ENCODE measurements around the gene BLID.

The BLID gene

DNA sequence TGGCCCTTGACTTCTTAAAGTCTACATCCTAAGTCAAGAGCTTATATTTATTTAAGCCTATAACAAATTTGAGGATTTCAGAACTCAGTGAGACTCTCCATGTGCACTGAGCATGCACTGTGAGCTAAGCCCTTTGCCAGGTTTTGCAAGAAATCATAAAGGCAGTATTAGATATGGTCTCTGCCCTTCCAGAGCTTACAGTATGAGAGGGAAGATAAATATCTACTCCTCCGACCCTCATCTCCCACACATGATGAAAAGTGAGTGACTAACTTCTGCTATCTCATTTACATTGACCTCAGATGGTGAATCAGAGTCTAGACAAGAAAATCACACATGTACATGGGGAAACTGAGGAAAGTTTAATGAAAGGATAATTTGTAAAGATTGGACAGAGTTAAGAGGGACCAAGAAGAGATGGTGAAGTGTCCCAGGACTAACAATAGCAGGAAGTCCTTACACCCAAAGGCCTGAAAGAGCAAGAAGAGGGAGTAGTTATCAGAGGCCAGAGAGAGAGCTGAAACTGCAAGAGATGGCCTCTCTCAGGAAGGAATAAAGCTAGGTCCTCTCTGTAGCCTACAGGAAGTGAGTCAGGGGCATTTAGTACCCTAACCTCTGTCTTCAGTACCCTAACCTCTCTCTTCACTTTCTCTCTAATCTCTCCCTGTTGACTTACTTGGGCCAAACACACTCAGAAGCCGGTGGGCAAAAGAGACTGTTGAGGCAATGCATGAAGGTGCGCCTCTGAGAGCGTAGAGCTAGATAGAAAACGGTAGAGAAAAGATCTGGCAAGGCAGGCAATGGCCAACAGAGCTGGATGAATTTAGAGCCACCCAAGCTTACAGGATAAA is 23.0 kb upstream of the BLID start:
- DNase-seq = no peak

GRCh38 chr11:122137078-122137793 is 21.2 kb upstream of the BLID start:
- no peak for DNase-seq

DNA sequence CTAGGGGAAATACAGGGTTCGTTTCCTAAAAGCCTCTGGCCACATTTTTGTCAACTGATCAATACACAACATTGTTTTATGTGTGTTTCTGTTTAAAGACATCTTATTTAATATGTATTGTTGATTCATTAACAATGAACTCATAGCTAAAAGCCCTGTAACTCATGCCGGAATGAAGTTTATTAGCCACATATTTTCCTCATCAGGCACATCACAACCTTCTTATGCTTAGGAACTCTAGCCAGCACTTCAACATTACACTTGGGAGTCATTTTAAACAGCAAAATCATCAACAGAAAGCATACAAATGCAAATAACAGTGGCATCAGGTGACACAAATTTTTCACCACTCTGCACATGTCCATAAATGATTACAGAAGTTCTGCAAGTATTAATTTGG is 15.1 kb upstream of the BLID start:
- DNase-seq = no peak

DNA sequence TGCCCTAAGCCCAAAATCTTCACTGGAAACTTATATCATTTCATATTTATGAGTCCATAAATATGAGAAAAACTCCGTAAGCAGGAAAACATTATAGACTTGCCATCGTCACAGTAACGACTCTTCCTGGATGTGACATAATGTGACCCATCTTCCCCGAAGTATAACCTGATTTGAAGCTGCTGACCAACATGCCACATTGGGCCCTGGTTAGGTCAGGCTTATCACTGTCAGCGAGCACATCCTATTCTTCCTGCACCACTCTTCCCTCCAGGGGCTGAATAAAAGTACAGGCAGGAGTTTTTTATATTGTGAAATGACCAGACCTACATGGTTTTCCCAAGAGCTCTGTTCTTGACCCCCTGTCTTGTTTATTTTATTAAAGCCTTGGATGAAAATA is 12.1 kb upstream of the BLID start:
- DNase-seq = no peak

DNA sequence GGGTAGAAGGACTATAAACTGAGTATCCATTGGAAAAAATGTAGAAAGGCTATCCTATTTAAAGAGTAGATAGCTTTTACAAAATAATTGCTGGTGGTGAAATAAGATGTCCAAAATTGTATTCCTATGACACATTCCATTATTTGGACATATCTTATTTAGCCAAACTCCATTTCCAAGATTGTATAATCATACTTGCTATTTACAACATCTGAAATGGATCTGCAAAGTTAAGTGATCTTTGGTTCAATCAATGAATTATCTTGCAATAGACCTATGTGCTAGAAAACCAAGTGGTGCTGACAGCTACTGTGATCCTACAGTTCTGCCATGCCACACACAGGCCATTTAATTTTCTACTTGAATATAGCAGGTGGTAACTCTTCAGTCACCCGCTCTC is 11.0 kb upstream of the BLID start:
- no peak for DNase-seq

DNA sequence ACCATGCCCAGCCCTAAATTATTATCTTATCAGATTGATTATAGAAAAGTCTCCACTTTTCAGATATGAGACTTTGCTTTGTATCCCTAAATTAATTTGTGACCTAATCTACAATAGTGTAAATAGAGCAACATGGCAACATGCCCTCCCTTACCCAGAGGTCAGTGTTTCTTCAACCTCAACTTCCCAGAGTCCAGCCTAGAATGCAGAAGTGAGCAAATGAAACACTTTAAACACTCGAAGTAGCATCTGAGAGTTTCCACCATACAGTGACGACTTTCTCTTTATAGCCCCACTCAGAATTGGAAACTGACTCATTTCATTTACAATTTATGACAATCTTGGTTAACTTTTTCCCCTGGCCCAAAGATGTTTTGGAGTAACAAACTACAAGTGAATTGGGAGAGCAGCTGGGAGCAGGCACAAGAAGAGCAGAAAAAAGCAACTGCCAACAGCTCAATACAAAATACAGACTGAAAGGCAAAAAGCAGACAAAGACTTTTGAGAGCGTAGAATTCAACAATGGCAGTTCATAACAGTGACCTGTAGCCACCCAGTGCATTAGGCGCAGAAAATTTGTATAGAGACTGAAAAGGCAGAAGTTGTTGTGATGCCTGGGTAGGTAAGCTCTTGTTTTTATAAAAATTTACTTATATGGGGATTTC is 10.1 kb upstream of the BLID start:
- DNase-seq = peak; percentile 10

- no peak for DNase-seq
Measured at GRCh38 chr11:122123263-122123929, 7.4 kb upstream of the BLID start.

DNA sequence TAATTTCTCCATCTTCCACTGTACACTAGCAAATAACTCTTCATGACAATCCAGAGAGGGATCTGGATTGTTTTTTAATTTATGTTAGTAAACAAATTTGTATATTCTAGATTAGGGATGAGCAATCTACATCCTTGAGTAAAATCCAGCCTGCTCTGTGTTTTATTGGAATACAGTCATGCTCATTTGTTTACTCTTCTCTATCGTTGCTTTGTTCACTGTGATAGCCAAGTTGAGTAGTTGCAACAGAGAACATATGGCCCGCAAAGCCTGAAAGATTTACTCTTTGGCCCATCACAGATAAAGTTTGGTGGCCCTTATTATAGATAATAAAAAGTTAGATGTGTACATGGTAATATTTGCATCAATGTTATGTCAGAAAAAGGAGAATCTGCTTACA is 6.2 kb upstream of the BLID start:
- no peak for DNase-seq

GRCh38 chr11:122120096-122120495 is 4.1 kb upstream of the BLID start:
- DNase-seq = no peak

- no peak for DNase-seq
Measured at GRCh38 chr11:122116591-122116990, 576 bp upstream of the BLID start.

DNA sequence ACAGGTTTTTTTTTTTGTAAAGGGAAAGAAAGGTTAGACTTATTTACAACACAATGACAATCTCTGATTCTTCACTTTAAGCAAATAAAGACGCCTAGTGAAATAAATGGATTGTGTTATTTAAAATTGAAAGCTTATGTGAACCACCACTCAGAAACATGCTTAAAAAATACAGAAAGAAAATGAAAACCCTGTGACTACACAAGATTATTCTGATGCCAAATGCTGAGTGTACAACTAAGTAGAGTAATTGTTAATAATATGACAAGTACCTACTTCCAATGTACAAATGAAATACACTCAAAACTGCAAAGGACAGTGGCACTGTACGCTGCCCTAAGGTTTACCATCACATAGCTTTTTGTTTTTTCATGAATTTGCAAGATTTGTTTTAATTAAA is 1.0 kb downstream of the BLID start:
- DNase-seq = no peak

DNA sequence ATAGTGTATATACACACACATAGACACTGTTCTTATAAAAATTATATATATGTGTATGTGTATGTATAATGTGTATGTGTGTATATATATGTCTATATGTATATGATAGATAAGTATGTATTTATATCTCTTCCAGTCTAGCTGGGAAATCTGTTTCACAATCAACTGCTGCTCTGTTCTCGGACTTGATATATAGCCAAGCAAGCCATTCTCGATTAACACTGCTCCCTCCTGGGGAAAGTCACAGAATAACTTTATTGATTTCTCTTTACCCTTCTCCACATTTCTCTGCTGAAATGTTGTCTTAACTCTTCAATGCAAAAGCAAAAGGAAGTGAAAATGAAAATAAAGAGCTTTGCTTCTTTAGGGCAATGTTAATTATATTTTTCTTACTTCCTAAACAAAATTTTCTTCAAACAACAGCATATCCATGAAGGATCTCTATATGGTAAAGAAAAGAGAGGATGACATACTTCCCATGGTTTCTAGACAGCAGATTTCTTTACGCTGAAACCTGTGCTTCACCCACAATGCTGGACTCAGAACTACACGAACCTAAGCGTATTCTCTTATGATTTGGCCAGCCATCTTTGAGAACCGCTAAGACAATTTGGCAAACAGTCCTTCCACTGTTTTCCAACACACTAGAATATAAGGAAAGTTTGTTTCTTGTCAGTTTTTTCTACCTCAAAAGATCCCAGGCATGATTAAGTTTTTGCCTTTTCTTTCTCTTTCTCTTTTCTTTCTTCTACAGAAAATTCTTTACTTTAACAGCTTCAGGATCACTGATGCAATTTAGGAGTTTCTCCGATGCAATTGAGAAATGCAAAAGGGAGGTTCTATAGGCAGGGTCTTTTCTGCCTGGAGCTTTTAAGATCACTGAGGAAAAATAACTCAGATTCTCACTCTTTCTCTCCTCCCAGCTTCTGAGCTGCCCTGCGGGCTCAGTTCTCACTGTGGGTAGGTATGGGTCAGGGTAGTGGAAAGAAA is 1.9 kb downstream of the BLID start:
- DNase-seq = peak; percentile 23

- peak; percentile 37 for DNase-seq
Measured at GRCh38 chr11:122112470-122113365, 3.3 kb downstream of the BLID start.

DNA sequence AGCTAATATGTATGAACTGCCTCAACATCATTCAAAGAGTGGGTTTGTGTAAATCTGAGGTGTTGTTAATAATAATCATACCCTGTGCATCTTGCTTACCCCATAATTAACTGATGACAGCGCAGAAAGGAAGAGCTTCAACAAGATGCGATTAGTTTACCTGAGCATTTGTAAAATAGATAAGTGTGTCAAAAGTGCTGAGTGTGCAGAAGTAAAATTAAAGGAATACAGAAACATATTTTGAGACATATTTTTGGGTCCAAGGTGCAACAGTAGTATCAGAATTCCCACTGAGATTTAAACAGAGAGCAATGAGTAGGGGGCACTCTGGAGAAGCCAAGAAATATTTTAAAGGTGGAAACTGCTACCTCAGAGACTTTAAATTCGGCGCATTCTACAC is 6.1 kb downstream of the BLID start:
- no peak for DNase-seq

- DNase-seq = no peak
Measured at GRCh38 chr11:122108828-122109227, 7.2 kb downstream of the BLID start.

DNA sequence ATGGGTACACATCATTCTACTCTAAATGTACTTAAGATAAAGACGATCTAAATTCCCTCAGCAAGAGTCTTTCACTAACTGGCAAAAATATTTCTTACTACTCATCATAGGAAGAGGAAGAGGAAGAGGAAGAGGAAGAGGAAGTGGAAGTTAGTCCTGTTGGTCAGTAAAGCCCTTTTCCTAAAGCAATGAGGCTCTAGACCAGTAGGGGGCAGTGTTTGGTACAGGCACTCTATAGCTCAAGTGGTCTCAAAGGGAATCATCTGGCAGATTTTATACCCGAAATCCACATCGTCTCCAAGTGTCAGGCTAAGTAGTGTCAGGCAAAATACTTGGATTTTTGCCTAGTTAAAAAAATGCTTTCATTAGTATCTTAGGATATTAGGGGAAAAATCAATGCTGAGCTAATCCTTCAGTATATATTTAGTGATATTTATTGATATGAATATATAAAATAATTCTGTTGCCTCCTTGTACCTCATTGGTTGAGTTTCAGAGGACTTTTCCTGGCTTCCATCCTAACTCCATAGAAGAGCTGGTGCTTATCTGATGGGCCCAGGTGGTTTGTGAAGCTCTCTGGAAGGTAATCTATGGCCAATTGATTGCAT is 7.7 kb downstream of the BLID start:
- peak; percentile 44 for DNase-seq

- peak; percentile 33 for DNase-seq
Measured at GRCh38 chr11:122107566-122107965, 8.4 kb downstream of the BLID start.

DNA sequence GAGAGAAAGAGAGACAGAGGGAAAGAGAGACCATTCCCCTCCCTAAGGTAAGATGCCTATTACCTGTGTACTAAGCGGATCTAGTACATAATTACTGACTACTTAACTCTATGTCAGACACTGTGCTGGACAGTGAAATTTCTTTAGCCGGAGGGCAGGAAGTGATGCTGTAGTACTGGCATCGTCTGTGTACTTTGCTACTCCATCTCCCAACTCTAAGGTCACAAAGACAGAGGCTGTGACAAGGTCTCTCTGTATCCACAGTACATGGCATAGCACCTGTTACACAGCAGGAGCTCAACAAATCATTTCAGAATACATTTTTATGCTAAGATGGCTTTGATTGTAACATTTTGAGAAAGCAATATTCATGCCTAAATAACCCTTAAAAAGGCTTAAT is 9.0 kb downstream of the BLID start:
- DNase-seq = no peak

GRCh38 chr11:122105044-122105758 is 10.8 kb downstream of the BLID start:
- DNase-seq = no peak

DNA sequence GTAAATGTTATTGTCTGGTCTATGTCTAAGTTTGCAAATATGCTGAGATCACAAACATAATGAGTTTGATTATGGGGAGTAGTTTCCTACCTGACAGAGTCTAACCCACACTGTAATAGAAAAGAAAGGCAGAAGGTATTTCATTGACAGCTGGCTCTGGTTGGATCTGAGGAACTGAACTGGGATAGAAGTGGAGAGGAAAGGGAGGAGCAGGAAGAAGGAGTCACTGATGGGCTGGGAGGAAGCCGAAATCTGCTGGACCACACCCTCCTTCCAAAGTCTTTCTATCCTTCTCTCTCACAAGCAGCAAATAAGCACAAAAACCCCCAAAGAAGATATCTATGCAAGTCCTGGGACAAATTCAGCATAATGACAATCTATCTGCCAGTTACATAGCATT is 11.7 kb downstream of the BLID start:
- no peak for DNase-seq
